Body of pancreas (tissue), 4 donors: ENCODE measurements around the gene PVALEF. TPM values are rescaled to one million over a fixed set of nuclear protein-coding genes. Genes with fewer than 3 reads are reported as not detected.

ENCODE experiments used
- ATAC-seq: fragments of 150-250 bp; one replicate; pipeline ENCODE4 v1.9.1; 2016
- DNase-seq, 4 donors: peaks; one replicate each; pipeline ENCODE4 v3.0.0-alpha.2; 2019
- H3K27ac ChIP-seq, 4 donors: fragments of 200-600 bp; sonication (generic); 1 replicate in 3 of 4; 2 replicates in 1 of 4; pipeline versions ENCODE4 v1.5.1 to v1.6.1; 2016 to 2019; ENCODE audit warnings: mild to moderate bottlenecking in 1 of 4, mixed read lengths in 1 of 4, moderate library complexity in 1 of 4
- H3K27me3 ChIP-seq, 2 donors: fragments of 200-600 bp; sonication (generic); one replicate each; pipeline ENCODE4 v1.6.0; 2016; ENCODE audit warnings: mild to moderate bottlenecking in 1 of 2
- H3K36me3 ChIP-seq, 2 donors: fragments of 200-600 bp; sonication (generic); replicated peaks in 1 of 2; 2 replicates each; pipeline ENCODE4 v1.5.1; 2016; ENCODE audit warnings: low read depth in 2 of 2; ENCODE audit not compliant: insufficient read depth in 1 of 2
- H3K4me1 ChIP-seq: fragments of 200-600 bp; sonication (generic); one replicate; pipeline ENCODE4 v1.6.0; 2016
- H3K4me3 ChIP-seq, 2 donors: fragments of 200-600 bp; sonication (generic); 1 replicate in 1 of 2; 2 replicates in 1 of 2; pipeline ENCODE4 v1.5.1; 2016 to 2019
- H3K9me3 ChIP-seq, 3 donors: fragments of 200-600 bp; sonication (generic); 1 replicate in 2 of 3; 2 replicates in 1 of 3; pipeline ENCODE4 v1.5.1; 2016
- CTCF ChIP-seq, 7 experiments: fragments of 450-650 bp in 4 of 7; fragments of 200-600 bp in 3 of 7; sonication (generic) in 3 of 7; IDR thresholded peaks; one replicate each; pipeline ENCODE4 v1.5.1; 2016 to 2019; ENCODE audit warnings: antibody characterized with exemption in 7 of 7
- POLR2A ChIP-seq, 3 donors: fragments of 450-650 bp; IDR thresholded peaks; one replicate each; pipeline ENCODE4 v1.6.1; 2016; ENCODE audit warnings: antibody characterized with exemption in 3 of 3, mild to moderate bottlenecking in 2 of 3
- WGBS, 2 donors: methylation state at CpG; one replicate each; pipeline ENCODE4 v1.1.5; 2017; 5-methylcytosine and 5-hydroxymethylcytosine counted together
- intact Hi-C: fragments of 100-400 bp; cut with DNase I; formaldehyde crosslinking; loops from one replicate; pipeline ENCODE4 v1.15.1; 2023
- total RNA-seq, 2 donors: library from RNA; depleted of rRNA; stranded (reverse); fragments of >200 nt; gene quantifications; one replicate each; pipeline ENCODE4 v1.1.0, GENCODE V29; 2016

PVALEF gene
- total RNA-seq, 2 donors from 2014 or later = not detected

GRCh38 chr17:81213978-81214377 lies 48.7 kb downstream of the PVALEF start:
- Histone ChIP-seq H3K4me1 (no peaks in the 10 kb centered on the region), H3K4me3 (no peak overlapping the region), H3K9me3 (no peaks in the 10 kb centered on the region), H3K36me3 (no peaks in the 10 kb centered on the region), H3K27me3 (no peaks in the 10 kb centered on the region), H3K27ac (no peak overlapping the region)
- WGBS, 2 donors = 92 to 97% methylated on average over 8 of the region's 8 CpGs
- ATAC-seq (no peak), DNase-seq (no peak)
- intact Hi-C loops = no loop called here
- TF ChIP-seq POLR2A (IDR thresholded peaks at IDR 0.05) (no peak), CTCF (IDR thresholded peaks at IDR 0.05) (no peak)

GRCh38 chr17:81217491-81217890 lies 52.2 kb downstream of the PVALEF start:
- peaks cover 14% of the 10 kb centered on the region for H3K4me1 ChIP-seq
- WGBS, 2 donors = 85 to 92% methylated on average over 13 to 18 of the region's 18 CpGs
- no peak for DNase-seq
- ATAC-seq = no peak
- H3K4me3 ChIP-seq = no peak overlapping the region
- intact Hi-C loops = no loop called here
- no peaks in the 10 kb centered on the region for H3K36me3 ChIP-seq
- no peaks in the 10 kb centered on the region for H3K27me3 ChIP-seq
- no peak overlapping the region for H3K27ac ChIP-seq
- no peaks in the 10 kb centered on the region for H3K9me3 ChIP-seq
- no peak for TF ChIP-seq POLR2A (IDR thresholded peaks at IDR 0.05)
- TF ChIP-seq CTCF (IDR thresholded peaks at IDR 0.05) = no peak

- H3K27ac ChIP-seq = no peak overlapping the region
- H3K36me3 ChIP-seq = no peaks in the 10 kb centered on the region
- no peaks in the 10 kb centered on the region for H3K9me3 ChIP-seq
- 85 to 91% methylated on average over 6 to 12 of the region's 13 CpGs for WGBS, 2 donors
- H3K4me1 ChIP-seq = peaks cover 17% of the 10 kb centered on the region
- no peaks in the 10 kb centered on the region for H3K27me3 ChIP-seq
- intact Hi-C loops = no loop called here
- ATAC-seq (no peak), DNase-seq (no peak)
- TF ChIP-seq CTCF (IDR thresholded peaks at IDR 0.05) (no peak), POLR2A (IDR thresholded peaks at IDR 0.05) (no peak)
- no peak overlapping the region for H3K4me3 ChIP-seq
Measured at GRCh38 chr17:81218459-81218858, 53.2 kb downstream of the PVALEF start.

GRCh38 chr17:81218991-81219390 lies 53.7 kb downstream of the PVALEF start:
- Histone ChIP-seq H3K4me1 (peaks cover 22% of the 10 kb centered on the region), H3K9me3 (no peaks in the 10 kb centered on the region), H3K27me3 (no peaks in the 10 kb centered on the region), H3K27ac (no peak overlapping the region), H3K36me3 (no peaks in the 10 kb centered on the region), H3K4me3 (no peak overlapping the region)
- intact Hi-C loops = no loop called here
- WGBS, 2 donors = 87 to 94% methylated on average over 8 to 9 of the region's 11 CpGs
- TF ChIP-seq POLR2A (IDR thresholded peaks at IDR 0.05) = no peak
- no peak for TF ChIP-seq CTCF (IDR thresholded peaks at IDR 0.05)
- no peak for DNase-seq
- ATAC-seq = no peak

GRCh38 chr17:81219476-81220180 lies 54.3 kb downstream of the PVALEF start:
- no peak overlapping the region for H3K4me3 ChIP-seq
- TF ChIP-seq CTCF (IDR thresholded peaks at IDR 0.05) (no peak), POLR2A (IDR thresholded peaks at IDR 0.05) (no peak)
- peaks cover 23% of the 10 kb centered on the region for H3K4me1 ChIP-seq
- intact Hi-C loops = no loop called here
- DNase-seq (no peak), ATAC-seq (no peak)
- no peak overlapping the region for H3K27ac ChIP-seq
- no peaks in the 10 kb centered on the region for H3K36me3 ChIP-seq
- 82 to 92% methylated on average over 2 to 23 of the region's 24 CpGs for WGBS, 2 donors
- no peaks in the 10 kb centered on the region for H3K9me3 ChIP-seq
- H3K27me3 ChIP-seq = no peaks in the 10 kb centered on the region
